ENCODE data around the gene ACADVL. TPM values are rescaled to one million over a fixed set of nuclear protein-coding genes. Genes with fewer than 3 reads are reported as not detected.

ACADVL gene
- total RNA-seq, 1 experiment from 2014 or later = 283 TPM

DNA sequence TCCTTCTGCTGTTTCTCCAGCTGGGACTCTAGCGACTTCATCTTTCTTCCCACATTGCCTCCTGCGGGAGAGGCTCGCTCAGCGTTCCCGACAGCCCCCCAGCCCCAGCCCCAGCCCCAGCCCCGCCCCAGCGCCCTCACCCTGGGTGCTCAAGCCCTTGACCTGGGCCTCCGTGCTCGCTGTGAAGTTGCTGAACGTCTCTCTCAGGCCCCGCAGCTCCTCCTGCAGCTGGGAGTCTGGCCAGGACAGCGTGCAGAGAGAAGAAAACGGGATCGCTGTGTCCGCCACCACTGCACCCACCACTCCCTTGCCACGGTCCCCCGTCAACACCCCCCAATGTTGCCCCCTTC lies 42.9 kb upstream of the ACADVL start:
- no peak overlapping the region for H3K4ac ChIP-seq (ENCODE audit: low read depth, low read length)
- no peaks in the 10 kb centered on the region for H3K9me3 ChIP-seq (ENCODE audit: control insufficient read depth, low read depth, low read length)
- Mint-ChIP-seq H3K36me3 (ENCODE audit: insufficient read depth in 1 of 3, low read depth in 3 of 3) (no peaks in the 10 kb centered on the region), H3K4me1 (peaks cover 5 to 10% of the 10 kb centered on the region in 2 experiments; a peak in 3 of 4 replicates), H3K27ac (no peak overlapping the region), H3K4me3 (no peak overlapping the region), H3K27me3 (ENCODE audit: low read depth) (peaks cover 34% of the 10 kb centered on the region), H3K9me3 (no peaks in the 10 kb centered on the region)
- TF ChIP-seq, protein P1, sequence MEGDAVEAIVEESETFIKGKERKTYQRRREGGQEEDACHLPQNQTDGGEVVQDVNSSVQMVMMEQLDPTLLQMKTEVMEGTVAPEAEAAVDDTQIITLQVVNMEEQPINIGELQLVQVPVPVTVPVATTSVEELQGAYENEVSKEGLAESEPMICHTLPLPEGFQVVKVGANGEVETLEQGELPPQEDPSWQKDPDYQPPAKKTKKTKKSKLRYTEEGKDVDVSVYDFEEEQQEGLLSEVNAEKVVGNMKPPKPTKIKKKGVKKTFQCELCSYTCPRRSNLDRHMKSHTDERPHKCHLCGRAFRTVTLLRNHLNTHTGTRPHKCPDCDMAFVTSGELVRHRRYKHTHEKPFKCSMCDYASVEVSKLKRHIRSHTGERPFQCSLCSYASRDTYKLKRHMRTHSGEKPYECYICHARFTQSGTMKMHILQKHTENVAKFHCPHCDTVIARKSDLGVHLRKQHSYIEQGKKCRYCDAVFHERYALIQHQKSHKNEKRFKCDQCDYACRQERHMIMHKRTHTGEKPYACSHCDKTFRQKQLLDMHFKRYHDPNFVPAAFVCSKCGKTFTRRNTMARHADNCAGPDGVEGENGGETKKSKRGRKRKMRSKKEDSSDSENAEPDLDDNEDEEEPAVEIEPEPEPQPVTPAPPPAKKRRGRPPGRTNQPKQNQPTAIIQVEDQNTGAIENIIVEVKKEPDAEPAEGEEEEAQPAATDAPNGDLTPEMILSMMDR (conservative IDR thresholded peaks at IDR 0.05) = no peak
- no peak overlapping the region for H3K18ac ChIP-seq (ENCODE audit: insufficient read length, low read depth, low read length)
- H3K27me3 ChIP-seq (ENCODE audit: insufficient read depth, low read length) = peaks cover 5% of the 10 kb centered on the region; the same call in 1 of the 2 replicates
- no peak overlapping the region for H2BK12ac ChIP-seq (ENCODE audit: insufficient read length, low read depth, low read length)
- no peaks in the 10 kb centered on the region for H3K79me2 ChIP-seq (ENCODE audit: insufficient read depth, low read length)
- H3K4me1 ChIP-seq (ENCODE audit: insufficient read depth, low read length) = no peaks in the 10 kb centered on the region; the same call in 1 of the 2 replicates
- H3K79me1 ChIP-seq (ENCODE audit: insufficient read depth, low read depth, low read length, poor library complexity, severe bottlenecking) = no peaks in the 10 kb centered on the region
- no peak overlapping the region for H3K27ac ChIP-seq (ENCODE audit: insufficient read length, low read depth, low read length)
- H3K23ac ChIP-seq (ENCODE audit: insufficient read length, low read depth, low read length) = no peak overlapping the region
- H3K56ac ChIP-seq (ENCODE audit: insufficient read length, low read depth, low read length) = no peak overlapping the region
- H2AK5ac ChIP-seq (ENCODE audit: insufficient read length, low read length) = no peak overlapping the region
- H3K4me2 ChIP-seq (ENCODE audit: insufficient read depth, insufficient read length, low read length) = peak overlapping the region; percentile 91
- no peak overlapping the region for H2BK15ac ChIP-seq (ENCODE audit: low read depth, low read length)
- no peak overlapping the region for H3K9ac ChIP-seq (ENCODE audit: extremely low read depth, insufficient read length, low read length)
- no peak overlapping the region for H2AFZ ChIP-seq (ENCODE audit: low read length)
- no peak overlapping the region for H4K8ac ChIP-seq (replicated peaks; ENCODE audit: insufficient read length, low read depth, low read length)
- peak; percentile 72 for DNase-seq
- peak overlapping the region; percentile 2 for H4K5ac ChIP-seq (ENCODE audit: insufficient read length, low read depth, low read length)
- no peak overlapping the region for H2BK5ac ChIP-seq (ENCODE audit: insufficient read length, low read length)
- no peaks in the 10 kb centered on the region for H4K20me1 ChIP-seq (ENCODE audit: control insufficient read depth, insufficient read depth, insufficient read length)
- no peak overlapping the region for H3K14ac ChIP-seq (ENCODE audit: insufficient read depth, low read length)
- peaks cover 16% of the 10 kb centered on the region for H3K23me2 ChIP-seq (ENCODE audit: insufficient read length, low read depth, low read length, poor library complexity, severe bottlenecking)
- WGBS (ENCODE audit: extremely low coverage, insufficient read length, low lambda C conversion rate) = no CpG with 5 or more reads among the region's 17 CpGs
- no peak overlapping the region for H4K91ac ChIP-seq (ENCODE audit: insufficient read length, low read depth, low read length)
- no peak overlapping the region for H3T11ph ChIP-seq (ENCODE audit: low read length)
- H2BK120ac ChIP-seq (ENCODE audit: low read depth, low read length, poor library complexity, severe bottlenecking) = no peak overlapping the region
- no peak overlapping the region for H2BK20ac ChIP-seq (ENCODE audit: low read depth, low read length, poor library complexity, severe bottlenecking)
